Measurements from ENCODE around the gene RAB3A. TPM values are rescaled to one million over a fixed set of nuclear protein-coding genes. Genes with fewer than 3 reads are reported as not detected.

Gene RAB3A
- total RNA-seq, 4 donors from 2014 or later, result 0.63 to 2.0 TPM; not detected in 2

DNA sequence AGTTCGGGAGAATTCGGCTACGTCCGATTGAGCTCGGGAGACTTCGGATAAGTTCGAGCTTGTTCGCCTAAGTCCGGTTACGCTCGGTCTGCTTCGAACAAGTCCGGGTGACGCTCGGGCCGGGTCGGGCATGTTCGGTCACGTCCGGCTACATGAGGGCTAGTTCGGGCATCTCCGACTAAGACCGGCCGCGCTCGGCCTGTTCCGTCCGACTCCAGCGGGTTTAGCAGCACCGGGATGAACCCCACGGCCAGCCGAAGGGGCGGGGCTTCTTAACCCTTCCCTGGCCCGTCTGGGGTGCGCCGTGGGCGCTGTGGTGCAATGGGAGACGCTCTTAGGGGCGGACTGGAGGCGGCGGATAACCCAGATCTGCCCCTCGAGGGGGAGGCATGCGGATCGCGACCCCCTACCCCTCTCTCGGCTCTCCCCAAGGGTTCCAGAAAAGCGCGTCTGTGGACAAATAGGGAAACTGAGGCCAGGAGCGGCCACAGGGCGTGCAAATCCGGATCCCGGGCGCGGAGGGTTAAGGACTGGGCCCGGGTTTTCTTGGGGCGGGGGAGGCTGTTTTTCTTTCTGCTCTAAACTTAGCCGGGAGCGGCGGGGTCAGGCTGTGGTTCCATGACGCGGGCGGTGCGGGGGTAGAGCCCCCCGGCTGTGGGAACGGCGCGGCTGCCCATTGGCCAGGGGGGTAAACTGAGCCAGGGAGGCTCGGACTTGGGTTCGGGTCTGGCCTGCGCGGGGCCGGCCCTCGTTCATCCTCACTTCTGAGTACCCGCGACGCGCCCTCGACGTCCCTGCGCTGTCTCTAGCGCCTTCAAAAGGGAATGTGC, 20.9 kb upstream of the RAB3A start:
- ATAC-seq (ENCODE audit: low FRiP score) (peak; percentile 99), DNase-seq (ENCODE audit: low spot score) (peak; percentile 94)
- TF ChIP-seq, protein P1, sequence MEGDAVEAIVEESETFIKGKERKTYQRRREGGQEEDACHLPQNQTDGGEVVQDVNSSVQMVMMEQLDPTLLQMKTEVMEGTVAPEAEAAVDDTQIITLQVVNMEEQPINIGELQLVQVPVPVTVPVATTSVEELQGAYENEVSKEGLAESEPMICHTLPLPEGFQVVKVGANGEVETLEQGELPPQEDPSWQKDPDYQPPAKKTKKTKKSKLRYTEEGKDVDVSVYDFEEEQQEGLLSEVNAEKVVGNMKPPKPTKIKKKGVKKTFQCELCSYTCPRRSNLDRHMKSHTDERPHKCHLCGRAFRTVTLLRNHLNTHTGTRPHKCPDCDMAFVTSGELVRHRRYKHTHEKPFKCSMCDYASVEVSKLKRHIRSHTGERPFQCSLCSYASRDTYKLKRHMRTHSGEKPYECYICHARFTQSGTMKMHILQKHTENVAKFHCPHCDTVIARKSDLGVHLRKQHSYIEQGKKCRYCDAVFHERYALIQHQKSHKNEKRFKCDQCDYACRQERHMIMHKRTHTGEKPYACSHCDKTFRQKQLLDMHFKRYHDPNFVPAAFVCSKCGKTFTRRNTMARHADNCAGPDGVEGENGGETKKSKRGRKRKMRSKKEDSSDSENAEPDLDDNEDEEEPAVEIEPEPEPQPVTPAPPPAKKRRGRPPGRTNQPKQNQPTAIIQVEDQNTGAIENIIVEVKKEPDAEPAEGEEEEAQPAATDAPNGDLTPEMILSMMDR (IDR thresholded peaks at IDR 0.05), result no peak

DNA sequence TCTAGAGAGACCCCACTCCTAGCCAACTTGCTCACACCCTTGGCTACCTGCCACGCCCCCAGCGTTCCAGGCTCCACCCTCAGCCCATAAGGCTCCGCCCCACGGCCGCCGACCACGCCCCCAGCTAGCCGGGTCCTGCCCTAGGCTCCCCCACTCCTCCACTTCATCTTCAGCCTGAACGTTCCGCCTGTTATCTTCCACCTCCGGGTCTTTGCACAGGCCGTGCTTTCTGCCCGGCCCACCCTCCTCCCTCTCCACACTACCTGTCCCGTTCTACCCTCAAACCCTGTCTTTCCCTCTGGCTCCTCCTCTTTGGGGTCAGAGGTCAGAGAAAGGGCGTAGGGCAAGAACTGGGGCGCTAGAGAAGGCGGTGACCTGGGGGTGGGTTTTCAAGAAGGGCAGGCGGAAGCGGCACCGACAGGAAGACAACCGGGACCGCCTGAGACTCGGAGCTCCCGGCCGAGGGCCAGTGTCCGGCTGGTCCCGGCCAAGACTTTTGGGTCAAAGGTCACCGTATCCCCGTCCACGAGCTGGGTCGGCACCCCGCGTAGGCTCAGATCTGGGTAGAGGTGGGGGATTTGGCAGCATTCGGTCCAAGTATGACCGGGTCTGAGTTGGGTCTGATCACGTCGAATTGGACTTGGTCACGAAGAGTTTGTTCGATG, 20.1 kb upstream of the RAB3A start:
- no peak for DNase-seq (ENCODE audit: low spot score)
- peak; percentile 4 for ATAC-seq (ENCODE audit: low FRiP score)
- TF ChIP-seq, protein P1 (IDR thresholded peaks at IDR 0.05), result no peak

DNA sequence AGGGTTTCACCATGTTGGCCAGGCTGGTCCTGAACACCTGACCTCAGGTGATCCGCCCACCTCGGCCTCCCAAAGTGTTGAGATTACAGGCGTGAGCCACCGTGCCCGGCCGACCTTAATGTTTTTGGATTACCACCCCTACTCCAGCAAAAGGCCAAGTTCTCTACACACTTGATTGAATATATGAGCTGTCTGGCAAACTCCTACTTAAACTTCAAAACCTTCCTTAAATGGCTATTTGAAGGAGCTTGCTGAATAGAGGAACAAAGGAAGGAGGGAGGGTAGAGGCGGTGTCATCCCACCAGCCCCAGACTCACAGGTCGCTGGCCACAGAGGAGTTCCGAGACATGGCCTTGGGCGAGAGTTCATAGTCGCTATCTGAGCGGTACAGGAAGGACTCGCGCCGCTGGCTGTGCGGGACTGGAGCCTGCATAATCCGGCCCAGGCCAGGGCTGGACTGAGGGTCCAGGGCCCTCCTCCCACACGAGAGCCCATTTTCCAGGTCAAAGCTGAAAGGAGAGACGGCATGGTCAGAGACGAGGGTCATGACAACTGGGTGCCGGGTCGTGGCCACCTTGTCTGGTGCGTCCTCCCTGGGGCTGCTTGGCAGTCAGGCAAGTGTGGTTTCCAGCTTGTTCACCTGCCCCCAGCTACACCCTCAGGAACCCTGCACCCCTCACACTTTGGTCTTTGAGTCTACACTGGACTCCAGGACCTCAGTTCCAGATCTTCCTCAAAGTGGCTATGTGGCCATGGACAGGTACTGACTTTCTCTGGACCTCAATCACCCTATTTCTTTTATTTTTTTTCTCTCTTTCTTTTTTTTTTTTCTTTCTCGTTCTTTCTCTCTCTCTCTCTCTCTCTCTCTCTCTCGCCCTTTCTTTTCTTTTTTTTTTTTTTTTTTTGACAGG, 18.2 kb upstream of the RAB3A start:
- TF ChIP-seq, protein P1 (IDR thresholded peaks at IDR 0.05), result no peak
- no peak for ATAC-seq (ENCODE audit: low FRiP score)

DNA sequence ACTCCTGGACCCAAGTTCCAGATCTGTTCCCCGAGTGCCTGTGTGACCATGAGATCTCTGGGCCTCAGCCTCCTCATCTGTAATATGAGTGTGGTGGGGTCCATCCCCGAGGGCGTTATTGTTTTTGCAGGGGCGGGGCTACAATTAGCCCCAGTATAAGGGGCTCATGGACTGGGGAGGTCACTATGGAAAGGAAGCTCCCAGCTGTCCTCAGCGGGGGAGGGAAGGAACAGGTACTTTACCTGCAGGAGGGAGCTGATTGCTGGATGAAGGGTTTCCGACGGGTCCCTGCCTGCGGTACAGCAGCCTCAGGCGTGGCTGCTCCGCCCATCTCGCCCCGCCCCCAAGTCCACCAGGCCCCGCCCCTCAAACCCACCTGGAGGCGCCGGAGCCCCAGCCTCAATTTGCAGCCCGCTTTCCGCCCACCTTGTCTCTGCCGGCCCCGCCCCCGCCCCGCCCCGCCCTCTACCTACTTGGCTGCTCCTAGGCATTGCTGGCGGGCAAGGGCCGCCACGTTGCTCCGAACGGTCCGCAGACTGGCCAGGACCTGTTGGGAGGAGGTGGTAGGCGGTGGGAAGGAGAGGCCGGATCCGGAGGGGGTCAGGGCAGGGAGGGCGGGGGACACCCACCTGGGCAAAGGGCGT, 16.9 kb upstream of the RAB3A start:
- DNase-seq (ENCODE audit: low spot score) (no peak), ATAC-seq (ENCODE audit: low FRiP score) (no peak)
- TF ChIP-seq, protein P1 (IDR thresholded peaks at IDR 0.05), result no peak

More for the DNA sequence above, 18.2 kb upstream of the RAB3A start:
- DNase-seq (ENCODE audit: low spot score), result no peak

DNA sequence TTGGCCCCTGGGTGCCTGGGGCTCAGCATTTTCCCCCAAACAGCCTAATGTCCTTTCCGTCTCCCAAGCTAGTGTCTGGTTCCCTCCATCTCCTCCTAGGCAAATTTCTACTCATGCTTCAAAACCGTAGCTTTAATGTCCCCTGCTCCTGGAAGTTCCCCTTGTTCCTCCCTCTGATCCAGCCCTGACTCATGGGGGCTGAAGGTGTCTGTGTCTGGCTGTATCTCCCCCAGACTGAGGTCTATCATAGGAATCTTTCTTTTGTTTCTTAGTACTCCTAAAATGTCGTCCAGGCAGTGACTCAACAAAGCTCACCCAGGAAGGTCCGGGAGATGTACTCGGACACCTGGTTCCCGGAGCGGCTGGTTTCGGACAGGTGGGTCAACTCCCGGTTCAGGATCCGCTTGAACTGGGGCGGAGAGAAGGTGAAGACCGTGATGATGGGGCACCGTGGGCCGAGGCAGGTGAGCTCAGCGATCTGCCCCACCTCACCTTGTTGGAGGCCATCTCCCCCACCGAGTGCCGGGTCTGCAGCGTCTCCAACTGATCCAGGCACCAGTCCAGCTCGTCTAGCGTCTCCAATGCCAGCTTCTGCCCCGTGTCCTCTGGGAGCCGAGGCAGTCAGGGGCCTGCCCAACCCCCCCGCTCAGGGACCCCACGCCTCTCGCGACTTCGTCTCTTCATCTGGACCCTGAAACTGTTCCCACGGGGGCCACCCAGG, 16.2 kb upstream of the RAB3A start:
- ATAC-seq (ENCODE audit: low FRiP score) (no peak), DNase-seq (ENCODE audit: low spot score) (no peak)
- TF ChIP-seq, protein P1 (IDR thresholded peaks at IDR 0.05), result no peak

DNA sequence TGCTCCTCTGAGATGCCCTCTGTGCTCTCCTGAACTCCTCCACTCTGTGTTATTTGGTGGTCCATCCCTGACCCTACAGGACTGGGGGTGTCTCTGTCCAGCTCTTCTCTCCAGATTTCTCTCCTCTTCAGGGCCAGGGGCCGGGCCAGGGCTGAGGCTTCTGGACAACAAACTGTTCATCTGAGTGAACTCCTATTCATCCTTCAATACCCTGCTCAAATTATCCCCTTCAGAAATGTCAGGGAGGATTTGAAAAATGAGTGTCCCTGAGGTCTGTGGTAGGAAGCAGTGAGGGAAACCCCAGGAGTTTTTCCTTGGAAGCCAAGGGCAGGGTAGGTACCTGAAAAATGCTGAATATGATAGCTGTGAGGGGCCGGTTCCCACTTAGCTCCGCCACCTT, 14.8 kb upstream of the RAB3A start:
- TF ChIP-seq, protein P1 (IDR thresholded peaks at IDR 0.05), result no peak
- no peak for DNase-seq (ENCODE audit: low spot score)
- no peak for ATAC-seq (ENCODE audit: low FRiP score)
